Lung microvascular endothelial cell (primary cell): ENCODE results near the gene SLC17A1. TPM values are rescaled to one million over a fixed set of nuclear protein-coding genes. Genes with fewer than 3 reads are reported as not detected.
"Not testable (repeated sequence)": the region's sequence is repeated elsewhere in the genome, so short reads cannot be mapped to it uniquely, and the experiment has no call there.

ENCODE experiments used
- DNase-seq, 2 donors: peaks; one replicate each; pipeline versions ENCODE4 v3.0.0 to v3.0.0-alpha.2; 2010; ENCODE audit warnings: low read depth in 2 of 2
- total RNA-seq: library from RNA; depleted of rRNA; stranded (reverse); fragments of >200 nt; gene quantifications from 2 replicates; pipeline ENCODE4 v1.2.1, GENCODE V29; 2014

SLC17A1 gene
- total RNA-seq, 1 donor from 2014 or later, result not detected

GRCh38 chr6:25757936-25758642 is 73.8 kb downstream of the SLC17A1 start:
- DNase-seq, result no peak

DNA sequence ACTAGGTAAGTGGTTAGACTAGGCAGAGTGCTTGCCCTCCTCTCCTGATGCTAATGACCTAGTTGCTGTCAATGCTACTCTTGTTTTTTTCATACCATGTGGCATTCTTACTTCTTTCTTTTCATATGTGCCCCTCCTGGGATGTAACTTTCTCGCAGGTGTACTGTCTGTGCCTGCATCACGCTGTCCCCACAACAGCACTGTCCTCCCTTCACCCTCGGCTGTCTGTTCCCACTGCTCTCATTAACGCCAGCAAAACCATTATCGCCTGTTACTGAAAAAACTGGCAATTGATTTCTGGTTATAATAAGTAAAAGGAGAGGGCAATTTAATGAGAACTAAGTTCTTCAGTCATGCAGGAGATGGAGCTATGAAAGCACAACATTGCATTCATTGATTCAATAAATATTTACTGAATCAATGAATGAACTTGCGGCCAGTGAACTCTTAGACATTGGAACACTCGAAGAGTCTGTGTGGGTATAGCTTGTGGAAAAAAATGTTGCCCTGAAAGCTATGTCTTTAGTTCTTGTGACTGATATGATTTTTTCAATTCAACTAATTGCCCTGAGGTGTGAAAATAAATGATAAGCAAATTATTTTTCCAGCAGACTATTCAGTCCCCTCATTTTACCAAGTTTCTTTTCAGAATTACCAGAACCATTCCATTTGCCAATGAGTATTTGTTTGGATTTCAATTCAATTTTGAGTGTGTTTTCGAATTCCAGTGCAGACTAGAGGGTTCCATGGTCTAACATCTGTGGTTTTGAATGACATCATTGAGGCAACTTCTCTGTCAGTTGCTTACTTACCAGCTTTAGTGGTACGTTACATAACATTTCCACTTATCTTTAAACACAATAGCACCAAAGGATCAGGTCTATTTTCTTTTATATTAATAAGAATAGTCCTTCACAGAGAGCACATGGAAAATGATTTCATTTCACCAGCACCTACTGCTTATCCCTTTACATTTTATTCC is 75.2 kb downstream of the SLC17A1 start:
- DNase-seq, result no peak

- no peak for DNase-seq
These were observed 76.4 kb downstream of the SLC17A1 start for GRCh38 chr6:25755483-25755882.

DNA sequence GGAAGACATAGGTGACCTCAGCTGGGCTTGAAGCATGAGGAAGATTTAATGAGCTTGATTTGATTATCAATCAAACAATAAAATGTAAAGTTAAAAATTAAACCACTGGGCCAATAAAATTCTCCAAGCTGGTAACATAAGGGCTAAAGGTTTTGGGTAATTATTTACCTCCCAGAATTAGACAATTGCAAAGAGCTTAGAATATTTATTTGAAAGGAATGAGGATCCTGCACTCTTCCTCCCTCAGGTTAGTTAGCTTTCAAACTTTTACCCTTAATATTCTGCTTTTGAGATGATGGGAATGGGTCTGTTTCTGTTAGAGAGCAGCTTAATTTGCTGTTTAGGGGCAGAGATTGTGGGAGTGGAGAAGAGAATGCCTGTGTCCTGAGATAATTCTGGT is 77.3 kb downstream of the SLC17A1 start, which contains the start of gene SLC17A4:
SLC17A4 (plus strand) TSS at position 208 of the 400 bp plus-strand sequence. CDS start 7,221 bp downstream, outside the sequence.
- no peak for DNase-seq

GRCh38 chr6:25753079-25753478 is 78.8 kb downstream of the SLC17A1 start:
- DNase-seq, result no peak

DNA sequence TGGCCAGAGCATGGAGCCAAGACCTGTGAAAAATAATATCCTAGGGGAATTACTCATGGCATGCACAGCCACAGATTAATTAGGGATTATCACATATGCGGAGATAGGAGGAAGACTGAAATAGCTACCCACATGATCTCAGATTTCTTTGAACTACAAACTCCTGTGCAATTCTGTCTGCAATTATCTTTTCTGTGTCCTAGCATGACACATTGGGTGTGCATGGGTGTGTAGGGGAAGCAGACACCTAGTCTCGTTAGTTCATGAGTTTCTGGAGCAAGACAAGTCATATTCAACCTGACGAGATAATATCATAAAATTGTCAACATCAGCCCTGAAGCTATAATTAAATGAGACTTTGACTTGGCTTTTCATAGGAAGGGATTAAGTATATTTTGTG is 80.9 kb downstream of the SLC17A1 start:
- no peak for DNase-seq

- no peak for DNase-seq
These were observed 82.0 kb downstream of the SLC17A1 start for GRCh38 chr6:25749837-25750236.

- not testable (repeated sequence) for DNase-seq
These were observed 83.0 kb downstream of the SLC17A1 start for GRCh38 chr6:25748601-25749517.

- no peak for DNase-seq
These were observed 83.8 kb downstream of the SLC17A1 start for GRCh38 chr6:25748049-25748448.

GRCh38 chr6:25747477-25747876 is 84.4 kb downstream of the SLC17A1 start:
- DNase-seq, result no peak

DNA sequence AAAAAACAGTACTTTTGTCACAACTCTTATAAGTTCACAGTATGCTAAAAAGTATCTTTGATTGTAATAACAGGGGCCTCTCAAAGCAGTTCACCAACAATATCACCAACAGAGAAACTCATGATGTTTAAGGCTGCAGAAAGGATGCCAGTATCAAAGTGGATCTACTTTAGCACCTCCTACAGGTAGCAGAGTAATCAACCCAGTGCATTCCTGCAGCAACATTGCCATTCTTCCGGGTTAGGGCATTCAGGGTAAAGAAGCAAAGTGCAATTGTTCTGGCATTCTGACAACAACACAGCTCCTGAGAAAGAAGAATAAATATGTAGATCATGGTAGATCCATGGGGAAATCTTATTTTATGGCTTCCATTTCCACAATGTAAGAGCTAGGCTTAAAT is 84.9 kb downstream of the SLC17A1 start:
- DNase-seq, result no peak

- no peak for DNase-seq
These were observed 86.0 kb downstream of the SLC17A1 start for GRCh38 chr6:25745836-25746235.

DNA sequence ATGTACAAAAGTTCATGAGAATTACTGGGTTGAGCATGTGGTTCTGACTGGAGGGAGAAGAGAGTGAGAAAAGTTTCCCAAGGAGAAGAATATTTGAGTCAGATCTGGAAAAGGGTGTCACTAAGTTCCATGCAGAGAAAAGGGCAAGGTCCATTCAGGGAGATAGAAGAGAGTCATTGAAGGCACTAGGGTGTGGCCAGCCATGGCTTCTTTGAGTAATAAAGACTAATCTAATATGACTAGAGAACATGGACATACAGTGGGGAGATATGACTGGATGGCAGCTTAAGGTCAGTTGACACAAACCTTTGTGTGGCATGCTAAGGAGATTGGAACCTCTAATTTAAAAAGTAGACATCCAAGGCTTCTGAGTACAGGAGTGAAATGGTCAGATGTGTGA is 88.0 kb downstream of the SLC17A1 start:
- DNase-seq, result no peak

GRCh38 chr6:25735261-25735660 is 96.6 kb downstream of the SLC17A1 start:
- DNase-seq, result no peak

Other genes starting within 250 kb of the SLC17A1 start
- gene SCGN, start 179.8 kb downstream of the SLC17A1 start, total RNA-seq, result not detected in 2 replicates
- not detected in 2 replicates for gene SLC17A4, start 77.3 kb downstream of the SLC17A1 start, total RNA-seq
- gene SLC17A3, start 42.2 kb upstream of the SLC17A1 start, total RNA-seq, result not detected in 2 replicates
- gene SLC17A2, start 98.6 kb upstream of the SLC17A1 start, total RNA-seq, result not detected in 2 replicates
- 4.8 and 5.9 TPM in 2 replicates for gene TRIM38, start 130.8 kb upstream of the SLC17A1 start, total RNA-seq